ENCODE results near the gene ZNF514. TPM values are rescaled to one million over a fixed set of nuclear protein-coding genes. Genes with fewer than 3 reads are reported as not detected.

Gene ZNF514
- total and polyA plus RNA-seq, 2 of the 8 experiments (the other 6 are each of a cell fraction or from before 2014, with no cell fraction given) = 5.3 to 13.3 TPM

DNA sequence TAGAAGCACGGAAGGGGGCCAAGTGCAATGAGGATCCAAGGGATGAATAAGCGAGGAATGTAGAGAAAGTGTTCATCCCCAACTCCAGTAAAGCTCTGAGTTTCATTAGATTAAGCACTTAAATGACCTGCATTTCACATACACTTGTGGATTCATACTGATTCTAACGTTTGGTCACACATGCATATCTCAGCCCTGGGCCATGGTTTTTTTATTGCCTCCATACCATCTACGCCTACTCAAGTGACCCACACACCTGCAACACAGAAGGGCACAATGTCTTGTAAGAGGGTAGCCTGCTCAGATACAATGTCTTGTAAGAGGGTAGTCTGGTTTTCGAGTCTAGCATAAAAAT is 37.5 kb downstream of the ZNF514 start:
- H2AFZ ChIP-seq (ENCODE audit: low read length) = peak overlapping the region; percentile 96

More for the DNA sequence above, 37.5 kb downstream of the ZNF514 start:
- no peaks in the 10 kb centered on the region; a peak in 1 of 8 replicates for H3K36me3 ChIP-seq (ENCODE audit: control insufficient read depth in 2 of 4, insufficient read depth in 4 of 4, low read length in 3 of 4)
- H3K14ac ChIP-seq (ENCODE audit: insufficient read length) = no peak overlapping the region
- no peak overlapping the region for H4K91ac ChIP-seq (replicated peaks; ENCODE audit: insufficient read length, low read length)
- peaks cover 4 to 37% of the 10 kb centered on the region in 2 experiments; a peak in 3 of 4 replicates for H3K79me2 ChIP-seq (ENCODE audit: control insufficient read depth in 1 of 2, insufficient read depth in 2 of 2, low read length in 2 of 2)
- peak overlapping the region; percentile 91 to 98 (median 96) for H3K4me3 ChIP-seq (ENCODE audit: extremely low read depth in 1 of 4, insufficient read depth in 2 of 4, low read depth in 3 of 4, low read length in 4 of 4)
- H3K4ac ChIP-seq (replicated peaks; ENCODE audit: insufficient read length, low read depth, low read length) = no peak overlapping the region
- H4K5ac ChIP-seq (ENCODE audit: insufficient read length, low read depth, low read length) = no peak overlapping the region
- H4K20me1 ChIP-seq (replicated peaks in 1 of 2; ENCODE audit: control insufficient read depth in 1 of 2, insufficient read depth in 2 of 2, low read length in 2 of 2) = peaks cover 0 to 5% of the 10 kb centered on the region in 2 experiments
- H3K79me1 ChIP-seq (ENCODE audit: low read depth, low read length) = peaks cover 3% of the 10 kb centered on the region; the same call in 1 of the 2 replicates
- H3K56ac ChIP-seq (replicated peaks; ENCODE audit: insufficient read length, low read depth, low read length) = no peak overlapping the region
- 43% methylated on average over 4 of the region's 5 CpGs; no CpG with 5 or more reads in 1 of the 2 experiments for WGBS, 2 experiments (ENCODE audit: extremely low coverage in 1 of 2, insufficient coverage in 1 of 2, insufficient read length in 1 of 2, insufficient replicate concordance in 2 of 2, low coverage in 1 of 2, low lambda C conversion rate in 2 of 2, missing lambda C conversion rate in 1 of 2)
- POLR2A ChIA-PET (ENCODE audit: partially characterized antibody) = interaction anchor here (0.8 to 2.2 kb wide), 6 partner anchors 13 to 44 kb away, joined by 3 to 13 read pairs (median 4); partner anchors contain the start of gene ZNF2
- H2AK5ac ChIP-seq (ENCODE audit: low read depth, low read length) = no peak overlapping the region
- FAIRE-seq = no peak
- no peak for DNase-seq (ENCODE audit: low read depth in 1 of 2, low spot score in 2 of 2)
- H3K23me2 ChIP-seq (ENCODE audit: low read depth, low read length) = no peaks in the 10 kb centered on the region
- H3K4me1 ChIP-seq (replicated peaks in 1 of 4; ENCODE audit: control insufficient read depth in 3 of 4, insufficient read depth in 4 of 4, low read length in 3 of 4) = peaks cover 0 to 3% (median under 1%) of the 10 kb centered on the region in 4 experiments; a peak in 2 of 7 replicates
- no peak overlapping the region for H2BK20ac ChIP-seq (ENCODE audit: low read length)
- no peak overlapping the region for H2BK120ac ChIP-seq (replicated peaks; ENCODE audit: low read depth, low read length)
- no peak overlapping the region for H2BK15ac ChIP-seq (ENCODE audit: low read length)
- 0 out of 2 replicates have a peak overlapping the region, but pooled peaks have one; percentile 100 for H4K8ac ChIP-seq (ENCODE audit: extremely low read depth, insufficient read depth, low read length)
- no peak overlapping the region for H3K18ac ChIP-seq (ENCODE audit: extremely low read depth, low read length)
- no peaks in the 10 kb centered on the region; a peak in 1 of 7 replicates for H3K27me3 ChIP-seq (replicated peaks in 1 of 4; ENCODE audit: control insufficient read depth in 3 of 4, extremely low read depth in 1 of 4, insufficient read depth in 3 of 4, low read length in 3 of 4)
- no peak overlapping the region for H3K23ac ChIP-seq (ENCODE audit: insufficient read length)
- H3K27ac ChIP-seq (ENCODE audit: low read depth, low read length) = peak overlapping the region; percentile 97; the same call in 1 of the 2 replicates
- no peak overlapping the region for H2BK5ac ChIP-seq (ENCODE audit: low read depth, low read length)
- TF ChIP-seq RXRA (IDR thresholded peaks at IDR 0.05; ENCODE audit: insufficient read depth, low read depth, low read length) (no peak), GABPA (IDR thresholded peaks at IDR 0.05; ENCODE audit: borderline replicate concordance, insufficient read depth, low read length) (no peak), EP300 (IDR thresholded peaks at IDR 0.05; ENCODE audit: borderline replicate concordance in 1 of 2, low read depth in 2 of 2, low read length in 2 of 2) (no peak), SAP30 (IDR thresholded peaks at IDR 0.05; ENCODE audit: insufficient read depth, insufficient replicate concordance, low read length) (no peak), SUZ12 (IDR thresholded peaks at IDR 0.05; ENCODE audit: low read length) (no peak), ASH2L (IDR thresholded peaks at IDR 0.05; ENCODE audit: low read length) (no peak), CTBP2 (IDR thresholded peaks at IDR 0.05; ENCODE audit: borderline replicate concordance, insufficient read depth, insufficient read length, low read length) (no peak), POLR2AphosphoS5 (IDR thresholded peaks at IDR 0.05; ENCODE audit: low read depth, low read length) (no peak), RNF2 (IDR thresholded peaks at IDR 0.05; ENCODE audit: borderline replicate concordance, low read depth, low read length, missing control alignments, poor library complexity, severe bottlenecking) (no peak)
- H3K9ac ChIP-seq (replicated peaks in 1 of 4; ENCODE audit: extremely low read depth in 1 of 4, low read depth in 3 of 4, low read length in 3 of 4) = peak overlapping the region in 3 of 4 experiments; percentile 3 to 97 (median 55); a peak in 2 of 7 replicates
- H3K9me3 ChIP-seq (ENCODE audit: insufficient read depth in 2 of 2, low read depth in 1 of 2, low read length in 1 of 2) = peaks cover 4 to 7% of the 10 kb centered on the region in 2 experiments; a peak in 1 of 4 replicates
- peak overlapping the region; percentile 70 to 92 for H3K4me2 ChIP-seq (ENCODE audit: insufficient read depth in 1 of 2, low read depth in 2 of 2, low read length in 2 of 2)
- H2BK12ac ChIP-seq (ENCODE audit: low read depth, low read length) = no peak overlapping the region
- CTCF ChIA-PET (ENCODE audit: partially characterized antibody) = interaction anchor here (0.6 to 2.1 kb wide), 5 partner anchors 28 to 84 kb away, joined by 3 to 5 read pairs (median 4); no protein-coding TSS in a partner anchor

Data from H1 (cell line).